Activated CD8-positive, alpha-beta T cell treated with anti-CD3 and anti-CD28 coated beads for 36 hours (primary cell): ENCODE results near the gene FDX1. TPM values are rescaled to one million over a fixed set of nuclear protein-coding genes. Genes with fewer than 3 reads are reported as not detected.

Experiments used
- ATAC-seq: fragments of 200-7000 bp; cut with Tn5 transposase; one replicate; pipeline ENCODE4 v1.10.0; 2021; ENCODE audit warnings: mild to moderate bottlenecking, moderate library complexity
- CTCF ChIA-PET: fragments of 350-600 bp; sonication (Branson Sonifier 250); formaldehyde crosslinking; loops from one replicate; lab custom pipeline; 2021; ENCODE audit warnings: antibody characterized with exemption; lab: Charles Lee
- POLR2A ChIA-PET: fragments of 350-600 bp; sonication (Branson Sonifier 250); formaldehyde crosslinking; loops from one replicate; lab custom pipeline; 2021; ENCODE audit warnings: antibody characterized with exemption; lab: Charles Lee
- DNase-seq: peaks from one replicate; pipeline ENCODE4 v3.0.0-alpha.2; 2020
- H3K27ac Mint-ChIP-seq: one replicate; pipeline ENCODE4 v1.8.0; 2021; ENCODE audit warnings: mild to moderate bottlenecking, mixed read lengths
- H3K27me3 Mint-ChIP-seq: one replicate; pipeline ENCODE4 v1.8.0; 2021; ENCODE audit warnings: mixed read lengths
- H3K36me3 Mint-ChIP-seq: one replicate; pipeline ENCODE4 v1.8.0; 2021; ENCODE audit warnings: low read depth, mixed read lengths
- H3K4me1 Mint-ChIP-seq: one replicate; pipeline ENCODE4 v1.8.0; 2021; ENCODE audit warnings: low read depth, mixed read lengths
- H3K4me3 Mint-ChIP-seq: one replicate; pipeline ENCODE4 v1.8.0; 2021; ENCODE audit warnings: mild to moderate bottlenecking, moderate library complexity, mixed read lengths
- H3K9me3 Mint-ChIP-seq: one replicate; pipeline ENCODE4 v1.8.0; 2021; ENCODE audit warnings: mixed read lengths
- intact Hi-C: fragments of 100-400 bp; cut with micrococcal nuclease; formaldehyde crosslinking; loops from one replicate; pipeline ENCODE4 v1.10.0; 2022
- total RNA-seq, 2 experiments: library from RNA; stranded (reverse); gene quantifications; one replicate each; pipeline ENCODE4 v1.2.3, GENCODE V29; 2021
- TF ChIP-seq, protein P1 (sequence below): fragments of 200-600 bp; IDR thresholded peaks from one replicate; pipeline ENCODE4 v1.8.0; 2022; ENCODE audit warnings: antibody characterized with exemption, mild to moderate bottlenecking

Gene FDX1
- total RNA-seq, 2 experiments from 2014 or later, result 16.9 to 17.2 TPM

DNA sequence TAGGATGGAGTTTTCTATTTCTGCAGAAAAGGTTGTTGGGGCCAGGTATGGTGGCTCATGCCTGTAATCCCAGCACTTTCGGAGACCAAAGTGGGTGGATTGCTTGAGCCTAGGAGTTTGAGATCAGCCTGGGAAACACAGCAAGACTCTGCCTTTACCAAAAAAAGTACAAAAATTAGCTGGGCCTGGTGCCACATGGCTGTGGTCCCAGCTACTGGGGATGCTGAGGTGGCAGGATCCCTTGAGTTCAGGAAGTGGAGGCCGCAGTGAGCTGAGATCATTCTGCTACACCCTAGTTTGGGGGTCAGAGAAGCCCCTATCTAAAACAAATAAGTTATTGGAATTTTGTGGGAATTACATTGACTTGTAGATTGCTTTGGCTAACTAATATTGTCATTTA lies 71.7 kb downstream of the FDX1 start:
- intact Hi-C loops, result no loop called here
- no peaks in the 10 kb centered on the region for H3K4me1 Mint-ChIP-seq
- no peaks in the 10 kb centered on the region for H3K27me3 Mint-ChIP-seq
- H3K27ac Mint-ChIP-seq, result no peak overlapping the region
- H3K4me3 Mint-ChIP-seq, result no peak overlapping the region
- no peaks in the 10 kb centered on the region for H3K36me3 Mint-ChIP-seq
- ATAC-seq, result no peak
- CTCF ChIA-PET, result no interaction called here
- POLR2A ChIA-PET, result interaction anchor here (1.0 kb wide), 1 partner anchor 12 kb away, joined by 3 read pairs; no protein-coding TSS in a partner anchor
- TF ChIP-seq, protein P1, sequence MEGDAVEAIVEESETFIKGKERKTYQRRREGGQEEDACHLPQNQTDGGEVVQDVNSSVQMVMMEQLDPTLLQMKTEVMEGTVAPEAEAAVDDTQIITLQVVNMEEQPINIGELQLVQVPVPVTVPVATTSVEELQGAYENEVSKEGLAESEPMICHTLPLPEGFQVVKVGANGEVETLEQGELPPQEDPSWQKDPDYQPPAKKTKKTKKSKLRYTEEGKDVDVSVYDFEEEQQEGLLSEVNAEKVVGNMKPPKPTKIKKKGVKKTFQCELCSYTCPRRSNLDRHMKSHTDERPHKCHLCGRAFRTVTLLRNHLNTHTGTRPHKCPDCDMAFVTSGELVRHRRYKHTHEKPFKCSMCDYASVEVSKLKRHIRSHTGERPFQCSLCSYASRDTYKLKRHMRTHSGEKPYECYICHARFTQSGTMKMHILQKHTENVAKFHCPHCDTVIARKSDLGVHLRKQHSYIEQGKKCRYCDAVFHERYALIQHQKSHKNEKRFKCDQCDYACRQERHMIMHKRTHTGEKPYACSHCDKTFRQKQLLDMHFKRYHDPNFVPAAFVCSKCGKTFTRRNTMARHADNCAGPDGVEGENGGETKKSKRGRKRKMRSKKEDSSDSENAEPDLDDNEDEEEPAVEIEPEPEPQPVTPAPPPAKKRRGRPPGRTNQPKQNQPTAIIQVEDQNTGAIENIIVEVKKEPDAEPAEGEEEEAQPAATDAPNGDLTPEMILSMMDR, result no peak
- H3K9me3 Mint-ChIP-seq, result no peaks in the 10 kb centered on the region
- no peak for DNase-seq

DNA sequence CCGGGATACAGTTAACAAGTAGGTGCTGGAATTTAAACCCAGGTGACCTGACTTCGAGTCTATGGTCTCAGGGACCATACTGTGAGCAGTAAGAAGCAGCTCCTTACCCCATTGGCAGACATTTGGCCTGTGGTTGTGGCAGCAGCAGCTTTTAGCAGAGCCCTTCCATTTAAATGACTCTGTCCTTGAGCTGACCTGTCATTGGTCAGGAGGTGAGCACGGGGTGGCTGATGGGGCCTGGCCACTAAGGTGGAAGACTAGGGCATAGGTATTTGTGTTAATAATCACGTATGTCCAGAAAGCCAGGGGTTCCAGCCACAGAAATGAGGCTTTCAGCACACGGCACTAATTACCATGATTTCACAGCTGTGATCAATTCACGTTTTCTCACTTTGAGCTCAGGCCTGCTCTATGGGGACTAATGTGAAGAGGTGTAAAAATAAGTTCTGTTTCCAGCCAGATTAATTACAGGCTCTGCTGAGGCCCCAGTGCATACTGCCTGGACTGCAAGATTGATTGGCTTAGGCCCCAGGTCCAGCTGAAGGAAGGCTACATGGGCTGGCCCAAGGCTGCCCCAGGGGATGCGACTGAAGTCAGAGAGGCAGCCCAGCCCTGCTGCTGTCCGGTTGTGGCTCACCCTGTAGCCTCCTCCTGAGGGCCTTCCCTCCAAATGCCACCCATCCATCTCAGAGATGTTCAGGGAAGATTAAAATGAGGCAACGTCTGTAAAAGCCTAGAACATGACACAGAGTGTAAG lies 76.0 kb downstream of the FDX1 start:
- intact Hi-C loops, result no loop called here
- Mint-ChIP-seq H3K36me3 (no peaks in the 10 kb centered on the region), H3K9me3 (no peaks in the 10 kb centered on the region), H3K4me3 (no peak overlapping the region), H3K27ac (no peak overlapping the region), H3K27me3 (no peaks in the 10 kb centered on the region), H3K4me1 (no peaks in the 10 kb centered on the region)
- POLR2A ChIA-PET, result interaction anchor here (1.1 kb wide), 1 partner anchor 10 kb away, joined by 3 read pairs; no protein-coding TSS in a partner anchor
- ATAC-seq, result no peak
- CTCF ChIA-PET, result interaction anchor here (0.7 to 1.2 kb wide), 3 partner anchors 19 to 27 kb away, joined by 3 to 4 read pairs (median 3); no protein-coding TSS in a partner anchor
- no peak for DNase-seq
- TF ChIP-seq, protein P1, result no peak

DNA sequence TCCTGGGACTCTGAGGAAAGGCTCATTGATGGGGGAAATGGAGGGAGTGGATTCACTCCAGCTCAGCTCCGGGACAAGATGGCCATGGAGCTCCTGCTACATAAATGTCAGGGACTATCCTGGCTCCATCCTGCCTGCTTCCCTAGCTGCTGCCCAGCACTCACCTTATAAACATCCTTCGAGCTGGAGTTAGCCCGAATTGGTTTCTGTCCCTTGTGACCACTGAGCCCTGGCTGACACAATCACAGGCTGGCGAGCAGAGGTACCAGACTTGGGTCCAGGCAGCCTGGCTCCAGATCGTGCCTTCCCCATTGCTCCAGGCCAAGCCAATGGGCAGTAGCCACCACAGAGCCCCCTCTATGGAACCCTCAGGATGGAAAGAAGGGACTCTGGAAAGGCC lies 77.6 kb downstream of the FDX1 start:
- Mint-ChIP-seq H3K36me3 (no peaks in the 10 kb centered on the region), H3K27me3 (no peaks in the 10 kb centered on the region), H3K4me1 (no peaks in the 10 kb centered on the region), H3K9me3 (no peaks in the 10 kb centered on the region), H3K4me3 (no peak overlapping the region), H3K27ac (no peak overlapping the region)
- no peak for DNase-seq
- TF ChIP-seq, protein P1, result no peak
- intact Hi-C loops, result no loop called here
- ChIA-PET CTCF (interaction anchor here (0.6 to 1.5 kb wide), 3 partner anchors 8 to 723 kb away, joined by 3 read pairs; no protein-coding TSS in a partner anchor), POLR2A (no interaction called here)
- no peak for ATAC-seq

DNA sequence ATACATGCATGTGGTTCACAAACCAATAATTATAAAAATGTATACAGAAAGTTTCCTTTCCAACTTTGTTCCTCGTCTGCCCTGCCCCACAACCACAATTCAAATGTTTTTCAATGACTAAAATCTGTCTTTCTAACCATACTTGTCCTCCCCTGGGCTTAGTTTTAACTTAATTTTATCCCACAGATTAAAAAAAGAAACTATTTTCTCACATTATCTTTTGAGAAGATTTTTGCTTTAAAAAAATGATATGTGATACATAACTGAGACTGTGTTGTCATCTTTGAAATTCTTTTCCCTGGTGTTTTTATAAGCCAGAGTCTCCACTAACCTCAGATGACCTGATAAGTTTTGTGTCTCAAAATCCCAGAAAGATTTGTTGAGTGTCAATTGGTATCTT lies 79.0 kb downstream of the FDX1 start:
- ChIA-PET CTCF (no interaction called here), POLR2A (no interaction called here)
- no peak for ATAC-seq
- no peaks in the 10 kb centered on the region for H3K36me3 Mint-ChIP-seq
- H3K4me3 Mint-ChIP-seq, result no peak overlapping the region
- intact Hi-C loops, result no loop called here
- H3K4me1 Mint-ChIP-seq, result no peaks in the 10 kb centered on the region
- no peaks in the 10 kb centered on the region for H3K27me3 Mint-ChIP-seq
- H3K27ac Mint-ChIP-seq, result no peak overlapping the region
- no peak for DNase-seq
- H3K9me3 Mint-ChIP-seq, result no peaks in the 10 kb centered on the region
- TF ChIP-seq, protein P1, result no peak

DNA sequence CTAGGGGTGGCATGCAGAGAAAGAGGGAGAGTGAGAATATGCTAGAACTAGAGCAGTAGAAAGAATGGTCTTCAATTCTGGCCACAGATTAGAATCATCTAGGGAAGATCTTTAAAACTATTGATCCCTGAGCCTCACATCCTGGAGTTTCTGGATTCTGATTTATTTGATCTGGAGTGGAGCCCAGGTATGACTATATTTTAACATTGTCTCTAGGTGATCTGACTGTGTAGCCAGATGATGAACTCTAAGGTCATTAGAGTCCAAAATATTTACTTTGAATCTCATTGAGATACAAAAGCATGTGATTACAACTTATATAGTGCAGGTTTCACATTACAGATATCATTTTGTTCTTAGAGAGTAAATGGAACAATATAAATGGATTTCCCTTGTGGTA lies 79.7 kb downstream of the FDX1 start:
- H3K9me3 Mint-ChIP-seq, result no peaks in the 10 kb centered on the region
- no peaks in the 10 kb centered on the region for H3K4me1 Mint-ChIP-seq
- POLR2A ChIA-PET, result no interaction called here
- CTCF ChIA-PET, result no interaction called here
- H3K36me3 Mint-ChIP-seq, result no peaks in the 10 kb centered on the region
- H3K27me3 Mint-ChIP-seq, result no peaks in the 10 kb centered on the region
- DNase-seq (no peak), ATAC-seq (no peak)
- intact Hi-C loops, result no loop called here
- TF ChIP-seq, protein P1, result no peak
- no peak overlapping the region for H3K4me3 Mint-ChIP-seq
- H3K27ac Mint-ChIP-seq, result no peak overlapping the region
